CD8-positive, alpha-beta memory T cell (primary cell): ENCODE results near the gene CABP5. TPM values are rescaled to one million over a fixed set of nuclear protein-coding genes. Genes with fewer than 3 reads are reported as not detected.
A peak's percentile ranks its signal among the peaks of the same experiment; 100 is the strongest.
"Not testable (repeated sequence)": the region's sequence is repeated elsewhere in the genome, so short reads cannot be mapped to it uniquely, and the experiment has no call there.

Source experiments
- CTCF ChIA-PET: fragments of 350-600 bp; sonication (Branson Sonifier 250); formaldehyde crosslinking; loops from one replicate; lab custom pipeline; 2021; ENCODE audit warnings: antibody characterized with exemption; lab: Charles Lee
- POLR2A ChIA-PET: fragments of 350-600 bp; sonication (Branson Sonifier 250); formaldehyde crosslinking; loops from one replicate; lab custom pipeline; 2021; ENCODE audit warnings: antibody characterized with exemption; lab: Charles Lee
- DNase-seq, 5 donors: peaks; one replicate each; pipeline versions ENCODE4 v3.0.0 to v3.0.0-alpha.2; 2020 to 2022; ENCODE audit warnings: mixed read lengths in 1 of 5
- H3K27ac ChIP-seq: one replicate; pipeline ENCODE4 v1.7.0; 2013; ENCODE audit warnings: low read depth, mild to moderate bottlenecking, low read length, moderate library complexity
- H3K27me3 ChIP-seq: 2 replicates; pipeline ENCODE4 v1.7.0; 2013; ENCODE audit warnings: low read length, mild to moderate bottlenecking; ENCODE audit not compliant: insufficient read depth, poor library complexity, severe bottlenecking
- H3K36me3 ChIP-seq: 2 replicates; pipeline ENCODE4 v1.7.0; 2013; ENCODE audit warnings: mild to moderate bottlenecking, low read length, moderate library complexity; ENCODE audit not compliant: insufficient read depth
- H3K4me1 ChIP-seq: 2 replicates; pipeline ENCODE4 v1.7.0; 2013; ENCODE audit warnings: mild to moderate bottlenecking, low read length, moderate library complexity; ENCODE audit not compliant: insufficient read depth
- H3K4me3 ChIP-seq: 2 replicates; pipeline ENCODE4 v1.7.0; 2013; ENCODE audit warnings: mild to moderate bottlenecking, low read length
- H3K9me3 ChIP-seq: 2 replicates; pipeline ENCODE4 v1.7.0; 2013; ENCODE audit warnings: mild to moderate bottlenecking, low read length
- H3K27ac Mint-ChIP-seq, 8 donors: one replicate each; pipeline ENCODE4 v1.8.0; 2020 to 2021; ENCODE audit warnings: mixed read lengths in 8 of 8, mild to moderate bottlenecking in 6 of 8, inconsistent platforms in 3 of 8, moderate library complexity in 3 of 8
- H3K27me3 Mint-ChIP-seq, 2 donors: one replicate each; pipeline ENCODE4 v1.8.0; 2020 to 2021; ENCODE audit warnings: mixed read lengths in 2 of 2, mild to moderate bottlenecking in 1 of 2, moderate library complexity in 1 of 2
- H3K36me3 Mint-ChIP-seq, 3 donors: one replicate each; pipeline ENCODE4 v1.8.0; 2020 to 2021; ENCODE audit warnings: mixed read lengths in 3 of 3, inconsistent platforms in 1 of 3, mild to moderate bottlenecking in 1 of 3
- H3K4me1 Mint-ChIP-seq, 3 donors: one replicate each; pipeline ENCODE4 v1.8.0; 2020 to 2021; ENCODE audit warnings: mixed read lengths in 3 of 3, inconsistent platforms in 1 of 3, mild to moderate bottlenecking in 1 of 3
- H3K4me3 Mint-ChIP-seq, 7 donors: one replicate each; pipeline ENCODE4 v1.8.0; 2020 to 2021; ENCODE audit warnings: mixed read lengths in 7 of 7, mild to moderate bottlenecking in 6 of 7, moderate library complexity in 4 of 7, inconsistent platforms in 2 of 7
- H3K9me3 Mint-ChIP-seq, 5 donors: one replicate each; pipeline ENCODE4 v1.8.0; 2020 to 2022; ENCODE audit warnings: mixed read lengths in 5 of 5, mild to moderate bottlenecking in 3 of 5, moderate library complexity in 2 of 5, inconsistent platforms in 1 of 5
- polyA plus RNA-seq: library from polyadenylated mRNA; unstranded; fragments of 300-500 nt; fragmentation: Illumina TruSeq; gene quantifications from one replicate; pipeline ENCODE4 v1.2.3, GENCODE V29; 2021
- total RNA-seq, 2 experiments: library from RNA; stranded (reverse); gene quantifications; one replicate each; pipeline ENCODE4 v1.2.3, GENCODE V29; 2021

CABP5 gene
- total RNA-seq (not detected), polyA plus RNA-seq (not detected)

DNA sequence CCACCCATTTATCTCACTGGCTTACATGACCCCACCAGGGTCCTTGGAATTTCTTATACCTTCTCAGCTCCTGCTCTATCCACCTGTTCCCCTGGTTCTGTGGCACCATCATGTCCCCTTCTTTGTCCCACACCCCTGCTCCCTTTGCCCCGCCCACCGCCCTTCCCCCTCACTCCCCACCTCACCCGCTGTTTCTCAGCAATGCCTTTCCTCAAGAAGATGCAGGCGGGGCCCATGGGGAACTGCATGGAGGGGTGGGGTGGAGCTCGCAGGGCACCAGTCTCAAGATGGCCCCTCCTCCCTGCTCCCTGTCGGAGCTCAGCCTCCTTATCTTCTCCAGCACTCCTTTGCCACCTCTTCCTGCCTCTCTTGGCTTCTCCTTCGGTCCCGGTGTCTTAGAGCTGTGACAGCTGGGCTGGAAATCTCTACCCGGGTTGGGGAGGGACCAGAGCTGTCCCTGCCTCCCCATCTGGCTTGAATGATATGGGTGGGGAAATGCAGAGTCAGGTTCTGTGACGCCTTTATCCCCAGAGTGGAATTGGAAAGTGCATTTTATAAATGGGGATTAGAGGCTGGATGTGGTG lies at the start of gene CABP5:
Gene CABP5 (minus strand): TSS at position 405 of the 584 bp plus-strand sequence. CDS start 157 bp downstream, at position 248.
- Histone ChIP-seq H3K36me3 (no peaks in the 10 kb centered on the region), H3K27ac (no peak within 1 kb of the TSS), H3K4me1 (no peaks in the 10 kb centered on the region), H3K27me3 (no peaks in the 10 kb centered on the region), H3K9me3 (no peaks in the 10 kb centered on the region), H3K4me3 (no peak within 1 kb of the TSS)
- ChIA-PET POLR2A (interaction anchor here (0.5 kb wide), 1 partner anchor 81 kb away, joined by 4 read pairs; no protein-coding TSS in a partner anchor), CTCF (no interaction called here)
- no peak for DNase-seq
- no peak within 1 kb of the TSS for H3K4me3 Mint-ChIP-seq
- peaks cover 0 to 9% (median 4%) of the 10 kb centered on the region in 5 donors for H3K9me3 Mint-ChIP-seq
- H3K27me3 Mint-ChIP-seq: peaks cover 22 to 67% of the 10 kb centered on the region in 2 donors
- H3K36me3 Mint-ChIP-seq: no peaks in the 10 kb centered on the region
- H3K4me1 Mint-ChIP-seq: no peaks in the 10 kb centered on the region
- peak within 1 kb of the TSS in 2 of 8 donors; percentile 62 to 83 for H3K27ac Mint-ChIP-seq

DNA sequence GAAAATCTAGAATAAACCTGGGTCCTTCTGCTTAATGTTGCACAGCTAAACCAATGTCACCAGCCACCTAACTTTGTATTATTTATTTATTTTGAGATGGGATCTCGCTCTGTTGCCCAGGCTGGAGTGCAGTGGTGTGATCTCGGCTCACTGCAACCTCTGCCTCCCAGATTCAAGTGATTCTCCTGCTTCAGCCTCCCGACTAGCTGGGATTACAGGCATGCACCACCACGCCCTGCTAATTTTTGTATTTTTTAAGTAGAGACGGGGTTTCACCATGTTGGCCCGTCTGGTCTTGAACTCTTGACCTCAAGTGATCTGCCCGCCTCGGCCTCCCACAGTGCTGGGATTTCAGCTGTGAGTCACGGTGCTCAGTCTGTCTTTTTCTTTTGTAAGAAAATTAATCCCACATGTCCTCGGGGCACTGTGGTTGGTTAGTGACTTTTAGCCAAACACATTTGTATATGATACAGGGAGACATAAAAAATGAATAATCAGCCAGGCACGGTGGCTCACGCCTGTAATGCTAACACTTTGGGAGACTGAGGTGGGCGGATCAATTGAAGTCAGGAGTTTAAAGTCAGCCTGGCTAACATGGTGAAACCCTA lies 47.3 kb upstream of the CABP5 start:
- H3K4me3 ChIP-seq, DNase-seq, H3K36me3 ChIP-seq, POLR2A ChIA-PET, H3K27ac Mint-ChIP-seq, H3K4me3 Mint-ChIP-seq, H3K4me1 Mint-ChIP-seq, H3K4me1 ChIP-seq, H3K27me3 ChIP-seq, H3K27ac ChIP-seq, H3K9me3 ChIP-seq: not testable (repeated sequence)
- CTCF ChIA-PET: interaction anchor here (1.4 kb wide), 1 partner anchor 11 kb away, joined by 3 read pairs; no protein-coding TSS in a partner anchor
- Mint-ChIP-seq H3K9me3 (peaks cover 3 to 20% (median 10%) of the 10 kb centered on the region in 5 donors), H3K27me3 (peaks cover 17 to 52% of the 10 kb centered on the region in 2 donors), H3K36me3 (peaks cover 0 to 18% (median 15%) of the 10 kb centered on the region in 3 donors)

DNA sequence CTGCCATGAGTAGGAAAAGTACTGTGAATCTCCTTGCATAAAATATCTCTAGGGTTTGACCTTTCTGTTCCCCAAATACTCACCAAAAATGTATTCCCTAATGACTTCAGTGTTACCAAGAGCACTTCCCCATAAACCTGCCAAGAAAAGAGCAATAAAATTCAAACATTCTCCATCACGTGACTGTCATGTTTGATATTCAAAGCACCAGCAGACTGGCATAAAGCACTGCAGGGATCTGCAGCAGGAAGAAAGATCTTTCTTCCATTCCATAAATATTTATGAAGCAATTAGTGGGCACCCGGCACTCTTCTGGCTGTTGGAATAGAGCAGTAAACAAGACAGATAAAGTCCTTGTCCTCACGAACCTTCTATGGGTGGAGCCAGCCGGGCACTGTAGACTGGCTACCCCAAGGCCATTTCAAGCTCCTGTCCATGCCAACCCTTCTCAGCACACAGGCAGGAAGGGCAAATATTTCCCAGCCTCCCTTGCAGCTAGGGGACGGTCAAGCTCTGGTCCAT lies 46.5 kb upstream of the CABP5 start:
- no peak overlapping the region for H3K27ac ChIP-seq
- POLR2A ChIA-PET: no interaction called here
- Mint-ChIP-seq H3K4me3 (no peak overlapping the region), H3K9me3 (peaks cover 3 to 20% (median 10%) of the 10 kb centered on the region in 5 donors), H3K27ac (no peak overlapping the region), H3K36me3 (peaks cover 0 to 15% (median 14%) of the 10 kb centered on the region in 3 donors), H3K27me3 (peaks cover 16 to 44% of the 10 kb centered on the region in 2 donors), H3K4me1 (no peaks in the 10 kb centered on the region)
- no peaks in the 10 kb centered on the region for H3K4me1 ChIP-seq
- no peak overlapping the region for H3K4me3 ChIP-seq
- CTCF ChIA-PET: no interaction called here
- DNase-seq: no peak
- no peaks in the 10 kb centered on the region for H3K9me3 ChIP-seq
- no peaks in the 10 kb centered on the region for H3K36me3 ChIP-seq
- H3K27me3 ChIP-seq: no peaks in the 10 kb centered on the region

DNA sequence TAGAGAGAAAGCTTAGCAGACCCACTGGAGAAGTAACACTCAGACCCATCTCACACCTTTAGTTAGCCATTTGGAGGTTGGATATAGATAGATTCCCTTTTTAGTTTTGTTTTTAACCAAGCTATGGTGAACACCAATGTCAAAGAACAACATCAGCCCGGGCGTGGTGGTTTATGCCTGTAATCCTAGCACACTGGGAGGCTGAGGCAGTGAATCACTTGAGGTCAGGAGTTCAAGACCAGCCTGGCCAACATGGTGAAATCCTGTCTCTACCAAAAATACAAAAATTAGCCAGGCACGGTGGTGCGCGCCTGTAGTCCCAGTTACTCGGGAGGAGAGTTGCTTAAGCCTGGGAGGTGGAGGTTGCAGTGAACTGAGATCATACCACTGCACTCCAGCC lies 45.1 kb upstream of the CABP5 start:
- H3K9me3 Mint-ChIP-seq: not testable (repeated sequence)

DNA sequence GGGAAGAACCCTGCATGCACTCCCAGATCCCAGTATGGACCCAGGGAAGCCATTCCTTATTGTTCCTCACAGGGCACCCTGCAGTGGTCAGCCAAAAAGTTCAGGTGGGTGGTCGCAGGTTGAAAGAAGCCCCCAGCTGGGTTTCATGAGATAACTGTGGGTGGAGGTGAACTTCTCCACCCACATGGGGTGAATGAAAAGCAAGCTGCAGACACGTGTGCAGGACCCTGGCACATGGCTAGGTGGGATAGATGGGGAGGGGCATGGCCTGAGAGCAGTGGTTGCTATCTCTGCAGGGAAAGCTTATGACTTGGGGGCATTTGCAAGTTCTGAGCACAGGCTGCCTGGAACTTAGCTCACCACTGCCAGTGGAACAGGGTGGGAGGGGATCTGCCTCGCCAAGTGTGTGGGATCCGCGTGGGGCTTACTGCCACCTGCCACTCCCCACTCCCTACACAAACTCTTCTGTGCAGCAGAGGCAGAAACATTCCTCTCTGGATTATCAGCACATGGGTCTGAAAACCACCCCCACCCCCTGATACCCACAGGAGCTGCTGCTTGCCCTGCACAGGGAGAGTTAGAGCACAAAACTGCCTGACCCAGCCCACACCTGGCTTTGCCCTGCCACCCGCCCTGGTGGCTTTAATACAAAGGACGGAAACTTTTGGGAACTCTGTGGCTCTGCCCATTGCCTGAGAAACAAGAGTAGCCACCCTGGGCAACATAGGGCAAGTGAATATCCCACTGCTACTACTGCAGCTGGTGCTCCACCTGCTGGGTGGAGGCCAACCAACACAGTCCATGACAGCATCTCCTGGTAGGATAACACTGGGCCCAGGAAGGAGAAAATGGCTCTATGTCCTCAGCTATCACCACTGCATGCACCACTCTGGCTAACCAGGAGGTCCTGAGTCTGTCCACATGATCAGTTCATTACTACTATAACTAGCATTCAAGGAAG lies 42.3 kb upstream of the CABP5 start:
- CTCF ChIA-PET: no interaction called here
- H3K27ac Mint-ChIP-seq: no peak overlapping the region
- no peaks in the 10 kb centered on the region for H3K9me3 ChIP-seq
- H3K27me3 Mint-ChIP-seq: peaks cover 17 to 38% of the 10 kb centered on the region in 2 donors
- H3K36me3 ChIP-seq: no peaks in the 10 kb centered on the region
- DNase-seq: no peak
- H3K4me1 Mint-ChIP-seq: no peaks in the 10 kb centered on the region
- POLR2A ChIA-PET: no interaction called here
- H3K4me3 ChIP-seq: no peak overlapping the region
- peaks cover 0 to 6% (median 3%) of the 10 kb centered on the region in 3 donors for H3K36me3 Mint-ChIP-seq
- no peak overlapping the region for H3K27ac ChIP-seq
- H3K4me1 ChIP-seq: no peaks in the 10 kb centered on the region
- H3K4me3 Mint-ChIP-seq: no peak overlapping the region
- H3K27me3 ChIP-seq: no peaks in the 10 kb centered on the region
- no peaks in the 10 kb centered on the region for H3K9me3 Mint-ChIP-seq

More for the DNA sequence above, 45.1 kb upstream of the CABP5 start:
- H3K27me3 ChIP-seq, DNase-seq, H3K4me3 Mint-ChIP-seq, H3K4me1 Mint-ChIP-seq, H3K4me1 ChIP-seq, H3K36me3 ChIP-seq, H3K9me3 ChIP-seq, H3K27ac ChIP-seq, CTCF ChIA-PET, POLR2A ChIA-PET, H3K4me3 ChIP-seq, H3K27ac Mint-ChIP-seq: not testable (repeated sequence)
- H3K36me3 Mint-ChIP-seq: peaks cover 0 to 10% (median 7%) of the 10 kb centered on the region in 3 donors
- H3K27me3 Mint-ChIP-seq: peaks cover 16 to 40% of the 10 kb centered on the region in 2 donors

DNA sequence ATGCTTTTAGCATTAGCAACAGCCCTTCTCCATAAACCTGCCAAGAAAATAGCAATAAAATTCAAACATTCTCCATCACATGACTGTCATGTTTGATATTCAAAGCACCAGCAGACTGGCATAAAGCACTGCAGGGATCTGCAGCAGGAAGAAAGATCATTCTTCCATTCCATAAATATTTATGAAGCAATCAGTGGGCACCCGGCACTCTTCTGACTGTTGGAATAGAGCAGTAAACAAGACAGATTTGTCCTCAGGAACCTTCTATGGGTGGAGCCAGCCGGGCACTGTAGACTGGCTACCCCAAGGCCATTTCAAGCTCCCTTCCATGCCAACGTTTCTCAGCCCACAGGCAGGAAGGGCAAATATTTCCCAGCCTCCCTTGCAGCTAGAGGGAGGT lies 41.2 kb upstream of the CABP5 start:
- peaks cover 18 to 37% of the 10 kb centered on the region in 2 donors for H3K27me3 Mint-ChIP-seq

DNA sequence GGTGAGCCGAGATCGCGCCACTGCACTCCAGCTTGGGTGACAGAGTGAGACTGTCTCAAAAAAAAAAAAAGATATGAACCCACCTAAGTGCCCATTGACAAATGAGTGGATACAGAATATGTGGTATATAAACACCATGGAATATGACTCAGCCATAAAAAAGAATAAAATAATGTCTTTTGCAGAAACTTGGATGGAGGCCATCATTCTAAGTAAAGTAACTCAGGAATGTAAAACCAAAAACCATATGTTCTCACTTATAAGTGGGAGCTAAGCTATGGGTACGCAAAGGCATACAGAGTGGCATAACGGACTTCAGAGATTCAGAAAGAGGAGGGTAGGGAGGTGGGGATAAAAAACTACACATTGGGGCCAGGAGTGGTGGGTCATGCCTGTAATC lies 37.2 kb upstream of the CABP5 start:
- Histone ChIP-seq H3K9me3 (no peaks in the 10 kb centered on the region), H3K4me3 (no peak overlapping the region), H3K27me3 (no peaks in the 10 kb centered on the region), H3K36me3 (no peaks in the 10 kb centered on the region), H3K27ac (no peak overlapping the region), H3K4me1 (no peaks in the 10 kb centered on the region)
- ChIA-PET CTCF (no interaction called here), POLR2A (no interaction called here)
- H3K4me3 Mint-ChIP-seq: no peak overlapping the region
- H3K9me3 Mint-ChIP-seq: peaks cover 0 to 2% (median 0%) of the 10 kb centered on the region in 5 donors
- no peak overlapping the region for H3K27ac Mint-ChIP-seq
- no peak for DNase-seq
- peaks cover 11 to 26% of the 10 kb centered on the region in 2 donors for H3K27me3 Mint-ChIP-seq
- H3K36me3 Mint-ChIP-seq: peaks cover 0 to 4% (median 3%) of the 10 kb centered on the region in 3 donors
- H3K4me1 Mint-ChIP-seq: no peaks in the 10 kb centered on the region

More for the DNA sequence above, 41.2 kb upstream of the CABP5 start:
- H3K27ac ChIP-seq: no peak overlapping the region
- DNase-seq: no peak
- H3K9me3 ChIP-seq: no peaks in the 10 kb centered on the region
- Mint-ChIP-seq H3K4me3 (no peak overlapping the region), H3K4me1 (no peaks in the 10 kb centered on the region), H3K9me3 (peaks cover 0 to 1% (median 0%) of the 10 kb centered on the region in 5 donors), H3K27ac (no peak overlapping the region), H3K36me3 (peaks cover 0 to 4% (median 1%) of the 10 kb centered on the region in 3 donors)
- POLR2A ChIA-PET: no interaction called here
- H3K4me1 ChIP-seq: no peaks in the 10 kb centered on the region
- CTCF ChIA-PET: no interaction called here
- no peaks in the 10 kb centered on the region for H3K36me3 ChIP-seq
- no peak overlapping the region for H3K4me3 ChIP-seq
- H3K27me3 ChIP-seq: no peaks in the 10 kb centered on the region
